ENCODE data around the gene NOS3. TPM values are rescaled to one million over a fixed set of nuclear protein-coding genes. Genes with fewer than 3 reads are reported as not detected.

The NOS3 gene
- total RNA-seq, 1 donor from 2014 or later = 12.8 TPM

DNA sequence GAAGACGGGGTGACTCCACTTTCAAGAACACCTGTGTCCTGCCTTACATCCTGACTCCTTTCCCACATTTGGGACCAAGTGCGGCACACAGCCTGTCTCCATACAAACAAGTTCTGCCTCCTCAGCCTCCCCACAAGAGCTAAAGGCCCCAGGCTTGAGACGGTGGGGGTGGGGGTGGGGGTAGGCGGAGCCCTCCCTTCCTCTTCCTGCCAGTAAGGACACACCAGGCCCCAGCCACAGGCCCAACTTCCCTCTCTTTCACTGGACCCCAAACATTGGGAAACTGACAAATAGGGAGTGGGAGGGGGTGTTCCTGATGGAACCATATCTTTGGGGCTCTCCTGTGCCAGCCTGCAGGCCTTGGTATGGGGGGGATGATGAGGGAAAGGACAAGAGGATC, 62.3 kb downstream of the NOS3 start:
- intact Hi-C loops (cut with micrococcal nuclease) = no loop called here
- peaks cover 5% of the 10 kb centered on the region for H3K36me3 Mint-ChIP-seq (ENCODE audit: low read depth)
- no peak overlapping the region for H3K27ac Mint-ChIP-seq
- DNase-seq (ENCODE audit: low spot score) = no peak
- H3K4me1 Mint-ChIP-seq (ENCODE audit: low read depth) = peaks cover 29% of the 10 kb centered on the region
- peaks cover 10% of the 10 kb centered on the region for H3K27me3 Mint-ChIP-seq (ENCODE audit: insufficient read depth)
- H3K4me3 Mint-ChIP-seq = no peak overlapping the region
- no peaks in the 10 kb centered on the region for H3K9me3 Mint-ChIP-seq

DNA sequence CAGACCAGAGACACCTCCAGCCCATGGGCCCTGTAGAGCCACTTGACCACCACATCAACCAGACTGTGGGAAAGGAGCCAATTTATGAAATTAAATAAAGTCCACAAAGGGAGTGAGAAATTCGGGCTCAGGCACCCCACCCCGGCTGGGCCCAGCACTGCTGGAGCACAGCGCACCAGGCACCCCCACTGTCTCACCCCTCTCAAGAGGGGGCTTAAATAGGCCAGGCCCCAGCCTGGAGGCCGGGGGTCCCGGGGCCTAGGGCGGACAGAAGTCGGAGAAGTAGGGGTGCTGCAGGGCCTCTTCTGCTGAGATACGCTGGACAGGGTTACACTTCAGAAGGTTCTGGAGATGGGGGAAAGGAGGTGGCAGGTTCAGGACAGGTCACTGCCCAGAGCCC, 62.9 kb downstream of the NOS3 start:
- DNase-seq (ENCODE audit: low spot score) = no peak
- no peaks in the 10 kb centered on the region for H3K9me3 Mint-ChIP-seq
- H3K4me3 Mint-ChIP-seq = no peak overlapping the region
- peaks cover 33% of the 10 kb centered on the region for H3K4me1 Mint-ChIP-seq (ENCODE audit: low read depth)
- intact Hi-C loops (cut with micrococcal nuclease) = no loop called here
- H3K36me3 Mint-ChIP-seq (ENCODE audit: low read depth) = peaks cover 5% of the 10 kb centered on the region
- H3K27me3 Mint-ChIP-seq (ENCODE audit: insufficient read depth) = peaks cover 10% of the 10 kb centered on the region
- no peak overlapping the region for H3K27ac Mint-ChIP-seq

DNA sequence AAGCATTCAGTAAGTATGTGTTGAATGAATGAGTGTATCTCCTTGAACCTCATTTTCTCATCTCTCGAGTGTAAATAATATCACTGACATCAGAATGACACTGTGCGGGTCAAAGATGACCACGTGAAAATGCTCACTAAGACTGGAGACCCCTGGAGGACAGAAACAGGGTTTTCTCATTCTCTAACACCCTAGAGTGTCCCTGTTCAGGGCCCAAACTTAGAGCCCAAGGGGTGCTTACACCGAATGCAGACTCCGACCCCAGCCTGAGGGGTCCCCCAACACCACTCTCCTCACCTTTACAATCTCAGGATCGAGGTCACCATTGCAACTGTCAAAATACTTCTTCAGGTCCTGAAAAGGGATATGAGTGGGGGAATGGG, 65.5 kb downstream of the NOS3 start:
- Mint-ChIP-seq H3K4me3 (peak overlapping the region; percentile 93), H3K36me3 (ENCODE audit: low read depth) (peaks cover 5% of the 10 kb centered on the region), H3K4me1 (ENCODE audit: low read depth) (peaks cover 49% of the 10 kb centered on the region), H3K27me3 (ENCODE audit: insufficient read depth) (no peaks in the 10 kb centered on the region), H3K9me3 (no peaks in the 10 kb centered on the region), H3K27ac (no peak overlapping the region)
- no peak for DNase-seq (ENCODE audit: low spot score)
- intact Hi-C loops (cut with micrococcal nuclease) = no loop called here

DNA sequence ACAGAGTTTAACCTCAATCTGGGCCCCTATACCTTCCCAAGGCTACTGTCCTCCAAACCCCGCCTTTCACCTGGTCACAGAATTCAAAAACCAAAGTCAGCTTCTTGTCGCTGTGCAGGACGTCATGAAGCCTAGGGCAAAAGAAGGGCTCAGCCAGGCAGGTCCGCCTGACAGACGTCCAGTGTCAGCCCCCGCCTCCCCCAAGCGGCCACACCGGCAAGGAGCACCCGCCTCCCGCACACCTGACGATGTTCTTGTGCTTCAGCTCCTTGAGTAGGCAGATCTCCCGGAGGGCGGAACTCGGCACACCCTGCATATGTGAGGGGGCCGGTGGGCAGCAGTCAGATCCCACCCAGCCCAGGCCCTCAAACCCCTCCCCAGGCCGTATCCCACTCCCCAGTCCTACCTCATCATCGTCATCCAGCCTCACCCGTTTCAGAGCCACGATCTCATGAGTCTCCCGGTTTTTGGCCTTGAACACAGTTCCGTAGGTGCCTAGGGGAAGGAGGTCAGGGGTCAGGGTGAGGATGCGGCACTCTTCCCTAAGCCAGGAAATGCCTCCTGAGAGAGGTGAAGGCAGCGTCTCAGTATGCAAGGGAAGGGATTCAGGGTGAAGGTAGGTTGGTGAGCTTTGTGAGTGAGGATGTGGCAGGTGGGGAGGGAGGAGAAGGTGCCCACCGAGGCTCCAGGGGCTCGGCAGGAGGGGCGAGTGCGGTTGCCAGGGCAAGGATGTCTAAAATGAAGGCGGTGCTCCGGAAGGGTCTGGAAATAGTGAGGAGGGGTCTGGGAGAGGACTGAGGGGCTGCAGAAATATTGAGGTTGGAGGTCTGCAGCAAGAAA, 66.1 kb downstream of the NOS3 start:
- intact Hi-C loops (cut with micrococcal nuclease) = loop anchor here (1.0 kb wide), 1 partner anchor 49 kb away; no protein-coding TSS in a partner anchor
- Mint-ChIP-seq H3K27ac (peak overlapping the region; percentile 92), H3K4me1 (ENCODE audit: low read depth) (peaks cover 55% of the 10 kb centered on the region), H3K9me3 (no peaks in the 10 kb centered on the region), H3K27me3 (ENCODE audit: insufficient read depth) (no peaks in the 10 kb centered on the region), H3K4me3 (peak overlapping the region; percentile 93), H3K36me3 (ENCODE audit: low read depth) (peaks cover 5% of the 10 kb centered on the region)
- no peak for DNase-seq (ENCODE audit: low spot score)

DNA sequence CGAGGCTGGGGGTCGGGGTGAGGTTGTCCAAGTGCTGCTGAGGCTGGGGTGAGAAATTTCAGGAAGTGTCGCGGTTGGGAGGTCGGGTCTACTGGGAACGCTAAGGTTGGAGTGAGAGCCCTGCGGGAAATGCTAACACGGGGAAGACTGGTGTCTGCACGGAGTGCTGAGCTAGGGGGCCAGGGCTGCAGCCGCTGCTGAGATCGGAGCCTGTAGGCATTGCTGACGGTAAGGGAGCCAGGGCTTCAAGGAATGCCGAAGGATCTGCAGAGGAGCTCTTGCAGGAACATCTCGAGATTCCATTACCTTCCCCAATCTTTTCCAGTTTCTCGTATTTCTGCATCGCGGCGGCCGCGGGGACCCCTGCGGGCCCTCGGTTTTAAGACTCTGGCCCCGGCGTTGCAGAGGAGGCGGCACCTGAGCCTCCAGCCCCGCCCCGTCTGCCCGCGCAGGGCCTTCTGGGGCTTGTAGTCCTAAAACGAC, 66.7 kb downstream of the NOS3 start, which contains the start of gene CDK5:
TSS of gene CDK5 (minus strand) at position 392 of the 483 bp plus-strand sequence. CDS start at position 343, 49 bp downstream.
- Mint-ChIP-seq H3K4me3 (peak within 1 kb of the TSS; percentile 93), H3K36me3 (ENCODE audit: low read depth) (peaks cover 4% of the 10 kb centered on the region), H3K4me1 (ENCODE audit: low read depth) (peaks cover 53% of the 10 kb centered on the region), H3K27ac (peak within 1 kb of the TSS; percentile 92), H3K27me3 (ENCODE audit: insufficient read depth) (no peaks in the 10 kb centered on the region), H3K9me3 (no peaks in the 10 kb centered on the region)
- DNase-seq (ENCODE audit: low spot score) = no peak
- intact Hi-C loops (cut with micrococcal nuclease) = loop anchor here (1.0 kb wide), 1 partner anchor 49 kb away; no protein-coding TSS in a partner anchor

DNA sequence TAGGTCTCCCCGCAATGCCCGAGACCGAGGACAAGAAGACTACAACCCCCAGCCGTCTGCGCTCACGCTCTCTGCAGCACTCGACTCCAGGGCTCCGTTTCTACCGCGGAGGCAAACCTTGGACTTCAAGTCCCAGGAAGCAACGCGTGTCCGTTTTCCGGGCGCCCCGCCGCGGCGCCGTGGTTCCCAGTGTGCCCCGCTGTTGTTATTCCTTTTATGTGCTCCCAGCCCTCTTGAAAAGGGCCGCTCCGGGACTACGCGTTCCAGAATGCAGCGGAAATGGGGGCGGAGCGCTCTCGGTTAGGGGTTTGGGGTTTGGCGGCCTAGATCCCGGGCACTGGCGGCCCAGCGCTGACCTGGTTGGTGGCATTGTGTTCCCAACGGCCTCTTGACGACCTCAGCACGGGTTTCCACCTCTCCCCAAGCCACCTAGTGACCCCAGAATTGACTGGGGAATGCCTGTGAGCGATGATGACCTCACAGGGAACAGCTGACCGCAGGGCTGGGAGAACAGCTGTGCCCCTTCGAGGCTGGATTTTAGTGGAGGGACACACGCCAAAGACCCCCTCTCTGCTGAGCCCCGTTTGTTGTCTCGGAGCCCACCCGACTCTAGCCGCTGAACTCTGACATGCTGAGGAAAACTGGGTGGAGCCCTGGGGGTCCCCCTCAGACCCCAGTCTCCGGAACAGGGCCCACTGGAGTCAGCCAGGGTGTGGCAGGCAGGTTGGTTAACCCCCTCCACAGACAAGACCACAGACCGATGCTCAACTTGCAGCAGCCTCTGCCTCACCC, 67.4 kb downstream of the NOS3 start:
- H3K9me3 Mint-ChIP-seq = no peaks in the 10 kb centered on the region
- H3K27ac Mint-ChIP-seq = peak overlapping the region; percentile 92

DNA sequence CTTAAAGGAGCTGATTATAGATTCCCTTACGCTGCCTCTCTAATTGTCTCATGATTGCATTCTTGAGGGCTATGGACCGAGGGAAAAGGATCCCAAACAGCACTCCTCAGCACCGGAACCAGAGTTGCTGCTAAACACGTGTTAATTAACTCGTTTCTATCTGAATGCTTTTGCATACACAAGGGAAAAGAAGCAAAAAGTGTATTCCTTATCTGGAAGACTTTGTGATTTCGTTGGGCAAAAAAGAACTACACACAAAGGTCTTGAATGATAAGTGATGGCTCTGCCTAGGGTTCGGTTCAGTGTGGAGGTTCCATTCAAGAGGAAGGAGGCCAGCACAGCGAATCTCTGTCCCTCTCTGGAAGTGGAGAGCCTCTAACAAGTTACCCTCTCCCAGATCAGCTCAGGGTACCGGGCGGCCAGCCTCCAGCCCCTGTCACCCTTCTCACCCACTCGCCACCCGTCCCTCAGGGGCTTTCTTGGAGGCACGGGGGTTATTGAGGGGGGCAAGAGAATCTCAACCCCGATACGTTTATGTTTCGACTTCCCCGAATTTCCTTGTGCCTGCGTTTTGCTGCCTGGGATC, 68.1 kb downstream of the NOS3 start:
- H3K27ac Mint-ChIP-seq = peak overlapping the region; percentile 92
- intact Hi-C loops (cut with micrococcal nuclease) = loop anchor here (1.0 to 2.0 kb wide), 7 partner anchors 20 to 737 kb away; partner anchors contain the start of genes ABCB8, ABCF2 and FASTK
- peaks cover 44% of the 10 kb centered on the region for H3K4me1 Mint-ChIP-seq (ENCODE audit: low read depth)
- no peaks in the 10 kb centered on the region for H3K27me3 Mint-ChIP-seq (ENCODE audit: insufficient read depth)
- no peaks in the 10 kb centered on the region for H3K36me3 Mint-ChIP-seq (ENCODE audit: low read depth)
- no peak for DNase-seq (ENCODE audit: low spot score)
- H3K9me3 Mint-ChIP-seq = no peaks in the 10 kb centered on the region
- H3K4me3 Mint-ChIP-seq = peak overlapping the region; percentile 93

More for the DNA sequence above, 67.4 kb downstream of the NOS3 start:
- Mint-ChIP-seq H3K4me3 (peak overlapping the region; percentile 93), H3K27me3 (ENCODE audit: insufficient read depth) (no peaks in the 10 kb centered on the region), H3K36me3 (ENCODE audit: low read depth) (no peaks in the 10 kb centered on the region), H3K4me1 (ENCODE audit: low read depth) (peaks cover 46% of the 10 kb centered on the region)
- DNase-seq (ENCODE audit: low spot score) = peak; percentile 95
- intact Hi-C loops (cut with micrococcal nuclease) = loop anchor here (1.0 to 2.0 kb wide), 7 partner anchors 19 to 736 kb away; partner anchors contain the start of genes ABCB8, ABCF2 and FASTK

DNA sequence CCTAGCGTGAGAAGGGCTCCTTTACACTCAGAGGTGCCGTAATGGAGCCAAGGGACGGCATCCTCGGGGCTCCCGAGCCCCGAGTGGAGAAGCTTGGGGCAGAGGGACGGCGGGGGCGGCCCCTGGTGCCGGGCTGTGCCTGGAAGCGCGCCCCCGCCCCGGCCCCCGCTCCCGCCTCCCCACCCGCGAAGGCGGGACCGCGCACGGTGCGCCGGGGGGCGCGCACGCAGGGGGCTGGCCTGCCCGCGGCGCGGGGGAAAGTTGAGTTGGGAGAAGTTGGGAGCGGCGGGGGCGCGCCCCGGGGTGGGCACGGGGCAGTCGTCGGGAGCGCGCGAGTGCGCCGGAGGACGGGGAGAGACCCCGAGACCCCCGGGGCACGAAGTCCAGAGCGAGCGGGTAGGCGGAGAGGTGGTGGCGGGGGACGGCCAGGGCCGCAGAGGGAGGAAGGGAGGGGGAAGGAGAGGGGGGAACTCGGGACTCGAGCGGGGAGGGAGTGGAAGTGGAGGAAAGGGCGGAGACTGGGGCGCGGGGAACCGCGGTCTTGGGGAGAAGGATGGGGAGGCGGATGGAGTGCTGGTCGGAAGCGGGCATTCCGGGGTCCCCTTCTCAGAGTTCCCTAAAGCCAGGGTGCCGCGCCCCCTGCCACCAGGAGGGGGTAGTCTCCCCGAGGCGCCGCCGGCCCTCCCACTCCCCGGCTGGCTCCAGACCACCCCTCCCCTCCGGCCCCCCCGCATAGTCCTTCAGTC, 68.7 kb downstream of the NOS3 start, which contains the start of gene SLC4A2:
TSS of gene SLC4A2 (plus strand) at position 223 of the 746 bp plus-strand sequence. CDS start 2,399 bp downstream, outside the sequence.
- H3K36me3 Mint-ChIP-seq (ENCODE audit: low read depth) = no peaks in the 10 kb centered on the region
- intact Hi-C loops (cut with micrococcal nuclease) = loop anchor here (1.0 to 2.0 kb wide), 2 partner anchors 41 to 52 kb away; no protein-coding TSS in a partner anchor
- peak within 1 kb of the TSS; percentile 93 for H3K4me3 Mint-ChIP-seq

DNA sequence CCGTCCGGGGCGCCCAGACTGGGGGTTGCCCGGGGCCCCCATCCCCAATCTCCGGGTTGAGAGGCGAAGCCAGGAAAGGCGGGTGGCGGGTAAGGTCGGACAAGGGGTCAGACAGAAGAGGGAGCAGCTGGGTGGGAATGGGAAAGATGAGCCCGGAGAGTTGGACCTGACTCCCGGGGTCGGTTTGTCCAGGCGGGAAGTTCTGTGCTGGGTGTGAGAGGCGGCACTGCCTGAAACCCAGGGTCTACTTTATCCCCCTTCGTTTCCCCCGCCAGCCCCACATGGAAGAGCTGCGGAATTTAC, 69.2 kb downstream of the NOS3 start:
- no peaks in the 10 kb centered on the region for H3K9me3 Mint-ChIP-seq
- intact Hi-C loops (cut with micrococcal nuclease) = no loop called here
- H3K4me3 Mint-ChIP-seq = peak overlapping the region; percentile 86
- DNase-seq (ENCODE audit: low spot score) = no peak
- peak overlapping the region; percentile 34 for H3K27ac Mint-ChIP-seq
- H3K27me3 Mint-ChIP-seq (ENCODE audit: insufficient read depth) = no peaks in the 10 kb centered on the region
- H3K4me1 Mint-ChIP-seq (ENCODE audit: low read depth) = peaks cover 44% of the 10 kb centered on the region
- H3K36me3 Mint-ChIP-seq (ENCODE audit: low read depth) = no peaks in the 10 kb centered on the region

More for the DNA sequence above, 68.7 kb downstream of the NOS3 start, which contains the start of gene SLC4A2:
- H3K27ac Mint-ChIP-seq = peak within 1 kb of the TSS; percentile 92
- no peaks in the 10 kb centered on the region for H3K27me3 Mint-ChIP-seq (ENCODE audit: insufficient read depth)
- peaks cover 44% of the 10 kb centered on the region for H3K4me1 Mint-ChIP-seq (ENCODE audit: low read depth)
- peak; percentile 70 for DNase-seq (ENCODE audit: low spot score)
- H3K9me3 Mint-ChIP-seq = no peaks in the 10 kb centered on the region

DNA sequence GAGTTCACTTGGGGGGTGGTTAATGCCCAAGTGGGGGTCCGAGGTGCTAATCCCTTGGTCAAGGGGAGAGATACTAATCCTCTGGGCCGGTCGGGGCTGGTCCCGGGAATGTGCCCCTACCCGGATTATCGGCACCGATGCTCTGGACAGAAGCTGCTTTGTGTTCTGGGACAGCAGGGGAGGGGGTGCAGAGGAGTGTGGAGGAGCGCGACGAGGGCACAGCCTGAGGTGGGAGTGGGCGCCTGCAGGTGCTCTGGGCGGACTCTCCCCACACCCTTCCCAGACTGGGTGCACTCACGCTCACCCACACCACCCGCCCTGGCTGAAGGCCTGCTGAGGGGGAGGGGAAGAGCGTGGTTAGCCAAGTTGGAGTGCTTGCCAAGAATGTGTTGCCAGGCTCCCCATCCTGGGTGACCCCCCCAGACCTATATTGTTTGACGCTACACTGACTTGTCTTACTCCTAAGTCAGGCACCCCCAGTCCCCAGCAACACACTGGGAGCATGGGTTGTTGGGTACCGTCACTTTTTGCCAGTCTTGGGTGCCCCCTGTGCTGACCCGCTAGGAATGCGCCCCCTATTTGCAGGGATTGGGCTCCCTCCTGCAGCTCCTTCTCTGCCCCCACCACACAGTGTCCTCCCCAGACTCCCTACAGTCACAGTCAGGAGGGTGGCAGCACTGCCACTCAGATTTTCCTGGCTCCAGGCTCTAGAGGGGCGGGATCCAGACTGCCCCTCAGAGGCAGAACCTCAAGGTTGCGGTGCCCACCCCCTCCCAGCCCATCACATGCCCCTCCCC, 69.8 kb downstream of the NOS3 start:
- peak overlapping the region; percentile 34 for H3K27ac Mint-ChIP-seq
- peaks cover 4% of the 10 kb centered on the region for H3K36me3 Mint-ChIP-seq (ENCODE audit: low read depth)
- no peaks in the 10 kb centered on the region for H3K27me3 Mint-ChIP-seq (ENCODE audit: insufficient read depth)
- no peak for DNase-seq (ENCODE audit: low spot score)
- peak overlapping the region; percentile 86 for H3K4me3 Mint-ChIP-seq
- intact Hi-C loops (cut with micrococcal nuclease) = no loop called here
- no peaks in the 10 kb centered on the region for H3K9me3 Mint-ChIP-seq
- peaks cover 44% of the 10 kb centered on the region for H3K4me1 Mint-ChIP-seq (ENCODE audit: low read depth)
